GM23338 (cell line): ENCODE data around the gene ERC1. TPM values are rescaled to one million over a fixed set of nuclear protein-coding genes. Genes with fewer than 3 reads are reported as not detected.

Experiments used
- ATAC-seq: fragments of 200-7000 bp; cut with Tn5 transposase; 3 replicates; pipeline ENCODE4 v1.9.1; 2020
- DNase-seq: peaks from one replicate; pipeline ENCODE4 v3.0.0-alpha.2; 2015; ENCODE audit warnings: low spot score
- H2AFZ ChIP-seq: fragments of 200-600 bp; sonication (generic); 2 replicates; pipeline ENCODE4 v1.8.0; 2016; ENCODE audit warnings: antibody characterized with exemption, mild to moderate bottlenecking, moderate library complexity
- H3F3A ChIP-seq: fragments of 200-600 bp; sonication (generic); replicated peaks from 2 replicates; pipeline ENCODE4 v1.8.0; 2017; ENCODE audit warnings: antibody characterized with exemption, mixed run types, low read depth
- H3K27ac ChIP-seq: fragments of 200-600 bp; sonication (generic); 2 replicates; pipeline ENCODE4 v1.6.1; 2016; ENCODE audit warnings: low read depth
- H3K27me3 ChIP-seq: fragments of 200-600 bp; sonication (generic); 2 replicates; pipeline ENCODE4 v1.8.0; 2016; ENCODE audit warnings: mild to moderate bottlenecking, mixed run types, moderate library complexity; ENCODE audit not compliant: insufficient read depth
- H3K36me3 ChIP-seq: fragments of 200-600 bp; sonication (generic); 2 replicates; pipeline ENCODE4 v1.8.0; 2016; ENCODE audit warnings: mild to moderate bottlenecking; ENCODE audit not compliant: insufficient read depth
- H3K4me1 ChIP-seq: fragments of 200-600 bp; sonication (generic); 2 replicates; pipeline ENCODE4 v1.8.0; 2016; ENCODE audit warnings: mild to moderate bottlenecking, moderate library complexity; ENCODE audit not compliant: insufficient read depth
- H3K4me2 ChIP-seq: fragments of 200-600 bp; sonication (generic); 2 replicates; pipeline ENCODE4 v1.7.1; 2017; ENCODE audit warnings: mixed run types
- H3K4me3 ChIP-seq: fragments of 200-600 bp; sonication (generic); 2 replicates; pipeline ENCODE4 v1.6.1; 2016; ENCODE audit warnings: mixed run types
- H3K79me2 ChIP-seq: fragments of 200-600 bp; sonication (generic); replicated peaks from 2 replicates; pipeline ENCODE4 v1.8.0; 2017; ENCODE audit warnings: mild to moderate bottlenecking; ENCODE audit not compliant: insufficient read depth
- H3K9me2 ChIP-seq: fragments of 200-600 bp; sonication (generic); 2 replicates; pipeline ENCODE4 v1.8.0; 2017; ENCODE audit not compliant: insufficient read depth
- H4K20me1 ChIP-seq: fragments of 200-600 bp; sonication (generic); replicated peaks from 2 replicates; pipeline ENCODE4 v1.8.0; 2017; ENCODE audit warnings: mild to moderate bottlenecking; ENCODE audit not compliant: insufficient read depth
- H3K27ac Mint-ChIP-seq: 2 replicates; pipeline ENCODE4 v1.8.0; 2020; ENCODE audit warnings: inconsistent platforms, mild to moderate bottlenecking, moderate library complexity, mixed read lengths
- H3K27me3 Mint-ChIP-seq: 3 replicates; pipeline ENCODE4 v1.8.0; 2022; ENCODE audit warnings: low read depth, mild to moderate bottlenecking, moderate library complexity, mixed read lengths, inconsistent platforms; ENCODE audit not compliant: insufficient read depth, poor library complexity
- H3K36me3 Mint-ChIP-seq: 3 replicates; pipeline ENCODE4 v1.8.0; 2021; ENCODE audit warnings: low read depth, mild to moderate bottlenecking, inconsistent platforms, moderate library complexity, mixed read lengths
- H3K4me1 Mint-ChIP-seq: 3 replicates; pipeline ENCODE4 v1.8.0; 2020; ENCODE audit warnings: mild to moderate bottlenecking, inconsistent platforms, mixed read lengths
- H3K4me3 Mint-ChIP-seq: 3 replicates; pipeline ENCODE4 v1.8.0; 2021; ENCODE audit warnings: moderate library complexity, mild to moderate bottlenecking, inconsistent platforms, mixed read lengths
- H3K9me3 Mint-ChIP-seq: 3 replicates; pipeline ENCODE4 v1.8.0; 2020; ENCODE audit warnings: moderate library complexity, mild to moderate bottlenecking, inconsistent platforms, mixed read lengths
- CREB1 ChIP-seq: fragments of 250-450 bp; sonication (Bioruptor Pico); IDR thresholded peaks from 2 replicates; pipeline ENCODE4 v1.5.0; 2020; ENCODE audit warnings: low read depth, mild to moderate bottlenecking, moderate library complexity
- ETS1 ChIP-seq: IDR thresholded peaks from 2 replicates; pipeline ENCODE4 v1.6.1; 2016; ENCODE audit warnings: antibody characterized with exemption
- JUNB ChIP-seq: IDR thresholded peaks from one replicate; pipeline ENCODE4 v1.6.1; 2016; ENCODE audit warnings: antibody characterized with exemption; ENCODE audit not compliant: unreplicated experiment
- REST ChIP-seq: IDR thresholded peaks from one replicate; pipeline ENCODE4 v1.6.1; 2018; ENCODE audit warnings: antibody characterized with exemption; ENCODE audit not compliant: unreplicated experiment
- STAT1 ChIP-seq: IDR thresholded peaks from one replicate; pipeline ENCODE4 v1.6.1; 2016; ENCODE audit warnings: antibody characterized with exemption; ENCODE audit not compliant: unreplicated experiment
- ZNF331 ChIP-seq: fragments of 250-450 bp; sonication (Bioruptor Pico); IDR thresholded peaks from 2 replicates; pipeline ENCODE4 v1.5.0; 2020; ENCODE audit warnings: low read depth, mild to moderate bottlenecking, moderate library complexity
- ZNF462 ChIP-seq: fragments of 250-450 bp; sonication (Bioruptor Pico); IDR thresholded peaks from 2 replicates; pipeline ENCODE4 v1.5.0; 2020; ENCODE audit warnings: mild to moderate bottlenecking, moderate library complexity
- polyA plus RNA-seq: library from polyadenylated mRNA; unstranded; fragments of >200 nt; fragmentation: Nextera tagmentation; extraction: Ambion mirVana; gene quantifications from 2 replicates; pipeline ENCODE4 v1.2.1, GENCODE V29; 2016
- total RNA-seq: library from RNA; depleted of rRNA; stranded (reverse); fragments of >200 nt; shearing (Covaris generic); gene quantifications from 2 replicates; pipeline ENCODE4 v1.2.3, GENCODE V29; 2014
- TF ChIP-seq, protein P1 (sequence below), 2 experiments: fragments of 200-600 bp in 1 of 2; sonication (generic) in 1 of 2; conservative IDR thresholded peaks; 2 replicates each; pipeline versions ENCODE4 v1.5.1 to v1.6.1; 2016 to 2017; ENCODE audit warnings: antibody characterized with exemption in 2 of 2, low read depth in 2 of 2, mild to moderate bottlenecking in 2 of 2, moderate library complexity in 1 of 2

The ERC1 gene
- total and polyA plus RNA-seq, 2 experiments from 2014 or later = 28.1 to 35.3 TPM

DNA sequence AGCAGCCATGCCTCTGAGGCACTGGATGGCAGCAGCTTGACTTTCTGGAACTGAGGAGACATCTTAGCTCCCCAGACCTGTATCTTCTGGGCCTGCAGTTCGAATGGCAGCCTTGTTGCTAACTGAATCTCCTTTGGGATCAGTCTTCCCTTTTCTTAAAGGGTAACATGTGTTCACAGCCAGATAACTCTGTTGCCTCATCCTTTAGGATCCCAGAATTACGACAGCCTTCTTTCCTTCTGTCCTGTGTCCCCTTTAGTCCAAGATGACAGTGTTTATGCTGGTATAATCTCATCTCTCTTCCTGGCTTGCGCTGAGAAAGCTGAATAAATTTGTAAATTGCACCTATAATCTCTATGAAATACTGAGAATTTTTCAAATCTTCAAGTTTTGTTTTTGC, 9.1 kb upstream of the ERC1 start:
- Mint-ChIP-seq H3K27ac (no peak overlapping the region), H3K36me3 (no peaks in the 10 kb centered on the region), H3K4me1 (no peaks in the 10 kb centered on the region), H3K27me3 (peaks cover 2% of the 10 kb centered on the region), H3K4me3 (no peak overlapping the region), H3K9me3 (no peaks in the 10 kb centered on the region; the same call in 2 of the 3 replicates)
- no peak for DNase-seq
- Histone ChIP-seq H3K27me3 (no peaks in the 10 kb centered on the region), H2AFZ (no peak overlapping the region), H3K79me2 (no peaks in the 10 kb centered on the region), H3F3A (no peaks in the 10 kb centered on the region), H3K27ac (no peak overlapping the region), H3K36me3 (no peaks in the 10 kb centered on the region), H3K4me1 (no peaks in the 10 kb centered on the region), H4K20me1 (no peaks in the 10 kb centered on the region), H3K4me2 (no peak overlapping the region), H3K9me2 (peaks cover 10% of the 10 kb centered on the region), H3K4me3 (no peak overlapping the region)
- TF ChIP-seq ETS1 = no peak
- TF ChIP-seq CREB1 (CRISPR knock-in tag) = no peak
- TF ChIP-seq REST = no peak
- TF ChIP-seq, protein P1, sequence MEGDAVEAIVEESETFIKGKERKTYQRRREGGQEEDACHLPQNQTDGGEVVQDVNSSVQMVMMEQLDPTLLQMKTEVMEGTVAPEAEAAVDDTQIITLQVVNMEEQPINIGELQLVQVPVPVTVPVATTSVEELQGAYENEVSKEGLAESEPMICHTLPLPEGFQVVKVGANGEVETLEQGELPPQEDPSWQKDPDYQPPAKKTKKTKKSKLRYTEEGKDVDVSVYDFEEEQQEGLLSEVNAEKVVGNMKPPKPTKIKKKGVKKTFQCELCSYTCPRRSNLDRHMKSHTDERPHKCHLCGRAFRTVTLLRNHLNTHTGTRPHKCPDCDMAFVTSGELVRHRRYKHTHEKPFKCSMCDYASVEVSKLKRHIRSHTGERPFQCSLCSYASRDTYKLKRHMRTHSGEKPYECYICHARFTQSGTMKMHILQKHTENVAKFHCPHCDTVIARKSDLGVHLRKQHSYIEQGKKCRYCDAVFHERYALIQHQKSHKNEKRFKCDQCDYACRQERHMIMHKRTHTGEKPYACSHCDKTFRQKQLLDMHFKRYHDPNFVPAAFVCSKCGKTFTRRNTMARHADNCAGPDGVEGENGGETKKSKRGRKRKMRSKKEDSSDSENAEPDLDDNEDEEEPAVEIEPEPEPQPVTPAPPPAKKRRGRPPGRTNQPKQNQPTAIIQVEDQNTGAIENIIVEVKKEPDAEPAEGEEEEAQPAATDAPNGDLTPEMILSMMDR (conservative IDR thresholded peaks at IDR 0.05; ENCODE audit: low read depth in 2 of 2) = no peak
- no peak for TF ChIP-seq JUNB
- no peak for TF ChIP-seq STAT1
- TF ChIP-seq ZNF462 (CRISPR knock-in tag) = no peak
- TF ChIP-seq ZNF331 (CRISPR knock-in tag) = no peak
- no peak for ATAC-seq
